ENCODE data around the gene MACROD2.

DNA sequence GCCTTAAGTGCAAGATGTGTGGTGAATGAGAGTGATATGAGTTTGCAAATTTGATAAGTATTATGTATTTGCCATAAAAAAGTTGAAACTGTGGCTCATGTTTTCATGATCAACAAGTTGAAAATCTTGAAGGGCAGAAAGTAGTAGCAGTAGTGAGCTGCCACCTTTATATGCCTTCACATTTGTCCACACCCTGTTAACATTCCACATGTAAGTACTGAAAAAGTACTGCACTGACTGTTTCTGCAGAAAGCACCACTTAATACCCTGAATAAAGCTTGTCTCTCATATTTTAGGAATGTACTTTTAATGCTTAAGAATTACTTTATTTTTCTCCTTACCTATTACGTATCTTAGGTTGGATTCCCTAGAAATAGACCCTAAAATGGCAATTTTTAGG is 296.2 kb downstream of the MACROD2 start:
- TF ChIP-seq POLR2AphosphoS5 (IDR thresholded peaks at IDR 0.05) = no peak
- TF ChIP-seq, protein P1, sequence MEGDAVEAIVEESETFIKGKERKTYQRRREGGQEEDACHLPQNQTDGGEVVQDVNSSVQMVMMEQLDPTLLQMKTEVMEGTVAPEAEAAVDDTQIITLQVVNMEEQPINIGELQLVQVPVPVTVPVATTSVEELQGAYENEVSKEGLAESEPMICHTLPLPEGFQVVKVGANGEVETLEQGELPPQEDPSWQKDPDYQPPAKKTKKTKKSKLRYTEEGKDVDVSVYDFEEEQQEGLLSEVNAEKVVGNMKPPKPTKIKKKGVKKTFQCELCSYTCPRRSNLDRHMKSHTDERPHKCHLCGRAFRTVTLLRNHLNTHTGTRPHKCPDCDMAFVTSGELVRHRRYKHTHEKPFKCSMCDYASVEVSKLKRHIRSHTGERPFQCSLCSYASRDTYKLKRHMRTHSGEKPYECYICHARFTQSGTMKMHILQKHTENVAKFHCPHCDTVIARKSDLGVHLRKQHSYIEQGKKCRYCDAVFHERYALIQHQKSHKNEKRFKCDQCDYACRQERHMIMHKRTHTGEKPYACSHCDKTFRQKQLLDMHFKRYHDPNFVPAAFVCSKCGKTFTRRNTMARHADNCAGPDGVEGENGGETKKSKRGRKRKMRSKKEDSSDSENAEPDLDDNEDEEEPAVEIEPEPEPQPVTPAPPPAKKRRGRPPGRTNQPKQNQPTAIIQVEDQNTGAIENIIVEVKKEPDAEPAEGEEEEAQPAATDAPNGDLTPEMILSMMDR (IDR thresholded peaks at IDR 0.05) = no peak

Data from suprapubic skin (tissue), 3 donors.